ENCODE data around the gene ATOSA. TPM values are rescaled to one million over a fixed set of nuclear protein-coding genes. Genes with fewer than 3 reads are reported as not detected.

ATOSA gene
- polyA plus RNA-seq, 1 donor (not counting 4 experiments of a cell fraction or from before 2014, with no cell fraction given), result 19.9 TPM

GRCh38 chr15:52645916-52646315 is 33.3 kb downstream of the ATOSA start:
- Histone ChIP-seq H3K4me1 (ENCODE audit: control insufficient read depth, extremely low read depth, insufficient read depth, low read length) (peaks cover 4% of the 10 kb centered on the region), H3K4me3 (ENCODE audit: control insufficient read depth in 2 of 3, extremely low read depth in 1 of 3, insufficient read depth in 2 of 3, low read depth in 1 of 3, low read length in 3 of 3) (no peak overlapping the region), H2AFZ (ENCODE audit: control insufficient read depth, low read length) (no peak overlapping the region), H3K9ac (ENCODE audit: control insufficient read depth, extremely low read depth, insufficient read depth, low read length) (no peak overlapping the region), H3K4me2 (ENCODE audit: control insufficient read depth, extremely low read depth, insufficient read depth, low read depth, low read length) (no peak overlapping the region), H3K27ac (ENCODE audit: control insufficient read depth, insufficient read depth, low read length) (no peak overlapping the region), H3K79me2 (ENCODE audit: control insufficient read depth, insufficient read depth, low read length) (no peaks in the 10 kb centered on the region), H3K27me3 (ENCODE audit: control insufficient read depth, extremely low read depth, insufficient read depth, low read length) (no peaks in the 10 kb centered on the region), H3K36me3 (ENCODE audit: control insufficient read depth in 2 of 2, extremely low read depth in 1 of 2, insufficient read depth in 2 of 2, low read length in 2 of 2) (no peaks in the 10 kb centered on the region), H4K20me1 (ENCODE audit: control insufficient read depth, extremely low read depth, insufficient read depth, low read length) (no peaks in the 10 kb centered on the region), H3K9me3 (ENCODE audit: control insufficient read depth, low read depth, low read length) (no peaks in the 10 kb centered on the region), H3K9me1 (ENCODE audit: control insufficient read depth, extremely low read depth, insufficient read depth, low read length) (no peaks in the 10 kb centered on the region)
- DNase-seq (ENCODE audit: low read depth, low spot score) (no peak), FAIRE-seq (no peak)
- dilution Hi-C loops (cut with MboI; ENCODE audit: extremely low pct_ligation_motif_present, low sequenced_read_pairs), result no loop called here
- TF ChIP-seq EZH2 (IDR thresholded peaks at IDR 0.05; ENCODE audit: low read length) (no peak), CTCF (optimal IDR thresholded peaks at IDR 0.05 in 1 of 3, IDR thresholded peaks at IDR 0.05 in 1 of 3, conservative IDR thresholded peaks at IDR 0.05 in 1 of 3; ENCODE audit: extremely low read depth in 1 of 3, insufficient read depth in 2 of 3, low read length in 3 of 3) (no peak)

- Histone ChIP-seq H3K4me2 (ENCODE audit: control insufficient read depth, extremely low read depth, insufficient read depth, low read depth, low read length) (no peak overlapping the region), H2AFZ (ENCODE audit: control insufficient read depth, low read length) (no peak overlapping the region)
- DNase-seq (ENCODE audit: low read depth, low spot score), result no peak
Measured at GRCh38 chr15:52642386-52643361, 36.5 kb downstream of the ATOSA start.

More at GRCh38 chr15:52642386-52643361, 36.5 kb downstream of the ATOSA start:
- Histone ChIP-seq H3K36me3 (ENCODE audit: control insufficient read depth in 2 of 2, extremely low read depth in 1 of 2, insufficient read depth in 2 of 2, low read length in 2 of 2) (no peaks in the 10 kb centered on the region), H3K9me1 (ENCODE audit: control insufficient read depth, extremely low read depth, insufficient read depth, low read length) (no peaks in the 10 kb centered on the region), H4K20me1 (ENCODE audit: control insufficient read depth, extremely low read depth, insufficient read depth, low read length) (no peaks in the 10 kb centered on the region), H3K79me2 (ENCODE audit: control insufficient read depth, insufficient read depth, low read length) (no peaks in the 10 kb centered on the region), H3K9ac (ENCODE audit: control insufficient read depth, extremely low read depth, insufficient read depth, low read length) (no peak overlapping the region), H3K9me3 (ENCODE audit: control insufficient read depth, low read depth, low read length) (no peaks in the 10 kb centered on the region), H3K4me3 (ENCODE audit: control insufficient read depth in 2 of 3, extremely low read depth in 1 of 3, insufficient read depth in 2 of 3, low read depth in 1 of 3, low read length in 3 of 3) (no peak overlapping the region), H3K4me1 (ENCODE audit: control insufficient read depth, extremely low read depth, insufficient read depth, low read length) (peaks cover 4% of the 10 kb centered on the region), H3K27me3 (ENCODE audit: control insufficient read depth, extremely low read depth, insufficient read depth, low read length) (no peaks in the 10 kb centered on the region), H3K27ac (ENCODE audit: control insufficient read depth, insufficient read depth, low read length) (no peak overlapping the region)
- no peak for FAIRE-seq
- dilution Hi-C loops (cut with MboI; ENCODE audit: extremely low pct_ligation_motif_present, low sequenced_read_pairs), result no loop called here
- TF ChIP-seq EZH2 (IDR thresholded peaks at IDR 0.05; ENCODE audit: low read length) (no peak), CTCF (optimal IDR thresholded peaks at IDR 0.05 in 1 of 3, IDR thresholded peaks at IDR 0.05 in 1 of 3, conservative IDR thresholded peaks at IDR 0.05 in 1 of 3; ENCODE audit: extremely low read depth in 1 of 3, insufficient read depth in 2 of 3, low read length in 3 of 3) (no peak)
